H1 (cell line): ENCODE results near the gene ZNF2. TPM values are rescaled to one million over a fixed set of nuclear protein-coding genes. Genes with fewer than 3 reads are reported as not detected.

Experiments used
- CTCF ChIA-PET: fragments of 300-600 bp; sonication (Branson Sonifier 250); formaldehyde crosslinking; loops from one replicate; lab custom pipeline; 2021; ENCODE audit not compliant: partially characterized antibody; lab: Charles Lee
- POLR2A ChIA-PET: fragments of 300-600 bp; sonication (Branson Sonifier 250); formaldehyde crosslinking; loops from one replicate; lab custom pipeline; 2021; ENCODE audit warnings: inconsistent platforms; ENCODE audit not compliant: partially characterized antibody; lab: Charles Lee
- DNase-seq, 2 experiments: peaks; one replicate each; pipeline versions ENCODE4 v3.0.0 to v3.0.0-alpha.2; 2010 to 2022; ENCODE audit warnings: low spot score in 2 of 2, low read depth in 1 of 2, mixed read lengths in 1 of 2
- FAIRE-seq: peaks from 2 replicates; lab custom pipeline; 2011; peaks lifted over from hg19 to GRCh38; lab: Jason Lieb, UNC
- H2AFZ ChIP-seq: 2 replicates; pipeline ENCODE4 v1.8.1; 2012; ENCODE audit warnings: low read length, inconsistent platforms
- H2AK5ac ChIP-seq: 2 replicates; pipeline ENCODE4 v1.6.1; 2013; ENCODE audit warnings: low read depth, low read length
- H2BK120ac ChIP-seq: replicated peaks from 2 replicates; pipeline ENCODE3; 2013; ENCODE audit warnings: low read depth, low read length, inconsistent platforms
- H2BK12ac ChIP-seq: 2 replicates; pipeline ENCODE4 v1.6.1; 2013; ENCODE audit warnings: low read depth, low read length
- H2BK15ac ChIP-seq: 2 replicates; pipeline ENCODE4 v1.6.1; 2013; ENCODE audit warnings: low read length
- H2BK20ac ChIP-seq: 2 replicates; pipeline ENCODE4 v1.6.1; 2013; ENCODE audit warnings: low read length
- H2BK5ac ChIP-seq: 2 replicates; pipeline ENCODE4 v1.6.1; 2013; ENCODE audit warnings: low read depth, low read length
- H3K14ac ChIP-seq: 2 replicates; pipeline ENCODE4 v1.6.1; 2013; ENCODE audit warnings: inconsistent platforms; ENCODE audit not compliant: insufficient read length
- H3K18ac ChIP-seq: 2 replicates; pipeline ENCODE4 v1.6.1; 2013; ENCODE audit warnings: low read length; ENCODE audit errors: extremely low read depth
- H3K23ac ChIP-seq: 2 replicates; pipeline ENCODE4 v1.6.1; 2013; ENCODE audit warnings: inconsistent platforms; ENCODE audit not compliant: insufficient read length
- H3K23me2 ChIP-seq: 2 replicates; pipeline ENCODE4 v1.6.1; 2013; ENCODE audit warnings: low read depth, low read length
- H3K27ac ChIP-seq: 2 replicates; pipeline ENCODE4 v1.6.1; 2011; ENCODE audit warnings: low read depth, low read length, inconsistent platforms
- H3K27me3 ChIP-seq, 4 experiments: replicated peaks in 1 of 4; 1 replicate in 1 of 4; 2 replicates in 3 of 4; pipeline versions ENCODE4 v1.6.1 to v1.8.1; 2011 to 2013; ENCODE audit warnings: low read length in 3 of 4, mild to moderate bottlenecking in 3 of 4, inconsistent platforms in 2 of 4, mixed read lengths in 2 of 4, moderate library complexity in 1 of 4; ENCODE audit not compliant: control insufficient read depth in 3 of 4, insufficient read depth in 3 of 4; ENCODE audit errors: extremely low read depth in 1 of 4
- H3K36me3 ChIP-seq, 4 experiments: 2 replicates each; pipeline versions ENCODE4 v1.6.1 to v1.8.1; 2011 to 2013; ENCODE audit warnings: mild to moderate bottlenecking in 4 of 4, low read length in 3 of 4, moderate library complexity in 2 of 4, control low read depth in 1 of 4, inconsistent platforms in 1 of 4; ENCODE audit not compliant: insufficient read depth in 4 of 4, control insufficient read depth in 2 of 4
- H3K4ac ChIP-seq: replicated peaks from 2 replicates; pipeline ENCODE3; 2013; ENCODE audit warnings: low read length, low read depth, mixed read lengths, inconsistent platforms; ENCODE audit not compliant: insufficient read length
- H3K4me1 ChIP-seq, 4 experiments: replicated peaks in 1 of 4; 1 replicate in 1 of 4; 2 replicates in 3 of 4; pipeline versions ENCODE4 v1.6.1 to v1.8.1; 2011 to 2013; ENCODE audit warnings: low read length in 3 of 4, inconsistent platforms in 2 of 4, mixed read lengths in 1 of 4; ENCODE audit not compliant: insufficient read depth in 4 of 4, control insufficient read depth in 3 of 4
- H3K4me2 ChIP-seq, 2 experiments: 2 replicates each; pipeline versions ENCODE4 v1.6.1 to v1.8.1; 2011 to 2013; ENCODE audit warnings: low read depth in 2 of 2, low read length in 2 of 2, control low read depth in 1 of 2, inconsistent platforms in 1 of 2, mild to moderate bottlenecking in 1 of 2; ENCODE audit not compliant: insufficient read depth in 1 of 2
- H3K4me3 ChIP-seq, 4 experiments: fragments of 200-600, 300-600 bp in 1 of 4; sonication (generic), shearing (Covaris generic), sonication (Bioruptor Twin) in 1 of 4; 2 replicates each; pipeline versions ENCODE4 v1.5.1 to v1.8.1; 2011 to 2016; ENCODE audit warnings: low read length in 4 of 4, low read depth in 3 of 4, control low read depth in 2 of 4, inconsistent platforms in 2 of 4, mild to moderate bottlenecking in 2 of 4, mixed read lengths in 1 of 4, moderate library complexity in 1 of 4; ENCODE audit not compliant: insufficient read depth in 2 of 4; ENCODE audit errors: extremely low read depth in 1 of 4
- H3K56ac ChIP-seq: replicated peaks from 2 replicates; pipeline ENCODE3; 2013; ENCODE audit warnings: low read depth, mild to moderate bottlenecking, mixed read lengths, low read length, inconsistent platforms; ENCODE audit not compliant: insufficient read length
- H3K79me1 ChIP-seq: 2 replicates; pipeline ENCODE4 v1.6.1; 2013; ENCODE audit warnings: low read depth, low read length, control low read depth
- H3K79me2 ChIP-seq, 2 experiments: 2 replicates each; pipeline versions ENCODE4 v1.6.1 to v1.8.1; 2012 to 2013; ENCODE audit warnings: low read length in 2 of 2, mild to moderate bottlenecking in 2 of 2, inconsistent platforms in 1 of 2; ENCODE audit not compliant: insufficient read depth in 2 of 2, control insufficient read depth in 1 of 2
- H3K9ac ChIP-seq, 4 experiments: replicated peaks in 1 of 4; 1 replicate in 1 of 4; 2 replicates in 3 of 4; pipeline versions ENCODE4 v1.6.1 to v1.8.1; 2011 to 2013; ENCODE audit warnings: low read depth in 3 of 4, low read length in 3 of 4, control low read depth in 2 of 4, mild to moderate bottlenecking in 2 of 4, moderate library complexity in 2 of 4, inconsistent platforms in 1 of 4; ENCODE audit errors: extremely low read depth in 1 of 4
- H3K9me3 ChIP-seq, 2 experiments: 2 replicates each; pipeline versions ENCODE4 v1.6.1 to v1.8.1; 2012 to 2013; ENCODE audit warnings: mild to moderate bottlenecking in 2 of 2, moderate library complexity in 2 of 2, control low read depth in 1 of 2, inconsistent platforms in 1 of 2, low read depth in 1 of 2, low read length in 1 of 2, mixed read lengths in 1 of 2; ENCODE audit not compliant: insufficient read depth in 2 of 2
- H4K20me1 ChIP-seq, 2 experiments: replicated peaks in 1 of 2; 2 replicates each; pipeline versions ENCODE3 to v1.8.1; 2011 to 2013; ENCODE audit warnings: inconsistent platforms in 2 of 2, low read length in 2 of 2, mild to moderate bottlenecking in 1 of 2; ENCODE audit not compliant: insufficient read depth in 2 of 2, control insufficient read depth in 1 of 2
- H4K5ac ChIP-seq: 2 replicates; pipeline ENCODE4 v1.6.1; 2013; ENCODE audit warnings: low read length, low read depth, mixed read lengths, inconsistent platforms; ENCODE audit not compliant: insufficient read length
- H4K8ac ChIP-seq: 2 replicates; pipeline ENCODE4 v1.8.0; 2013; ENCODE audit warnings: mild to moderate bottlenecking, moderate library complexity, low read length, inconsistent platforms; ENCODE audit not compliant: insufficient read depth; ENCODE audit errors: extremely low read depth
- H4K91ac ChIP-seq: replicated peaks from 2 replicates; pipeline ENCODE3; 2013; ENCODE audit warnings: low read length, mixed read lengths, inconsistent platforms; ENCODE audit not compliant: insufficient read length
- EGR1 ChIP-seq: IDR thresholded peaks from 2 replicates; pipeline ENCODE4 v1.6.1; 2011; ENCODE audit warnings: low read depth, low read length, borderline replicate concordance
- SP1 ChIP-seq: IDR thresholded peaks from 2 replicates; pipeline ENCODE4 v1.6.1; 2011; ENCODE audit warnings: low read depth, low read length
- WGBS, 2 experiments: shearing (Covaris generic) in 1 of 2; methylation state at CpG; one replicate each; pipeline versions ENCODE4 v1.1.6 to v1.1.7; 2013 to 2015; ENCODE audit warnings: low lambda C conversion rate in 2 of 2, mixed read lengths in 2 of 2, inconsistent platforms in 1 of 2, low coverage in 1 of 2, missing lambda C conversion rate in 1 of 2; ENCODE audit not compliant: insufficient replicate concordance in 2 of 2, insufficient coverage in 1 of 2, insufficient read length in 1 of 2; ENCODE audit errors: extremely low coverage in 1 of 2, missing lambda C conversion rate in 1 of 2; 5-methylcytosine and 5-hydroxymethylcytosine counted together
- polyA plus RNA-seq, 7 experiments: library from polyadenylated mRNA; depleted of rRNA in 3 of 7; stranded (reverse) in 5 of 7; unstranded in 2 of 7; fragments of >200 nt in 5 of 7; fragments of 200-250 nt in 2 of 7; gene quantifications; 1 replicate in 5 of 7; 2 replicates in 1 of 7; 4 replicates in 1 of 7; pipeline versions ENCODE4 v1.2.1 to v1.2.3, GENCODE V29; 2011 to 2013; ENCODE audit warnings: missing spikeins in 2 of 7, mixed read lengths in 2 of 7
- total RNA-seq: library from RNA; stranded (reverse); fragmentation: NEBNext Ultra II Directional; extraction: Animal tissue kit (Norgen Biotek cat#: 25700); gene quantifications from 2 replicates; pipeline ENCODE4 v1.2.1, GENCODE V29; 2021

ZNF2 gene
- total and polyA plus RNA-seq, 2 of the 8 experiments (the other 6 are each of a cell fraction or from before 2014, with no cell fraction given): 1.3 to 3.0 TPM

- DNase-seq: no peak
- Histone ChIP-seq H3K36me3 (peaks cover 0 to 27% (median 12%) of the 10 kb centered on the region in 4 experiments; a peak in 7 of 8 replicates), H3K4me1 (no peaks in the 10 kb centered on the region), H4K8ac (no peak overlapping the region), H3K27me3 (no peaks in the 10 kb centered on the region), H3K79me2 (no peaks in the 10 kb centered on the region), H3K27ac (no peak overlapping the region), H2AK5ac (no peak overlapping the region), H2AFZ (no peak overlapping the region), H3K23me2 (no peaks in the 10 kb centered on the region), H4K91ac (no peak overlapping the region), H3K79me1 (no peaks in the 10 kb centered on the region), H2BK5ac (no peak overlapping the region), H3K18ac (no peak overlapping the region), H4K5ac (no peak overlapping the region), H3K56ac (no peak overlapping the region), H3K9ac (no peak overlapping the region), H3K9me3 (peaks cover 43 to 54% of the 10 kb centered on the region in 2 experiments), H3K23ac (no peak overlapping the region), H2BK20ac (no peak overlapping the region), H2BK15ac (no peak overlapping the region), H3K4ac (no peak overlapping the region), H2BK12ac (no peak overlapping the region), H3K4me2 (no peak overlapping the region), H3K4me3 (no peak overlapping the region), H2BK120ac (no peak overlapping the region), H4K20me1 (no peaks in the 10 kb centered on the region), H3K14ac (no peak overlapping the region)
- ChIA-PET CTCF (interaction anchor here (0.7 kb wide), 1 partner anchor 11 kb away, joined by 4 read pairs; no protein-coding TSS in a partner anchor), POLR2A (no interaction called here)
- FAIRE-seq: no peak
- 97% methylated on average over 18 of the region's 18 CpGs; no CpG with 5 or more reads in 1 of the 2 experiments for WGBS, 2 experiments
- TF ChIP-seq SP1 (no peak), EGR1 (no peak)
These were observed 16.2 kb downstream of the ZNF2 start for GRCh38 chr2:95181774-95182173.
